ENCODE results near the gene NAGA.

The NAGA gene

DNA sequence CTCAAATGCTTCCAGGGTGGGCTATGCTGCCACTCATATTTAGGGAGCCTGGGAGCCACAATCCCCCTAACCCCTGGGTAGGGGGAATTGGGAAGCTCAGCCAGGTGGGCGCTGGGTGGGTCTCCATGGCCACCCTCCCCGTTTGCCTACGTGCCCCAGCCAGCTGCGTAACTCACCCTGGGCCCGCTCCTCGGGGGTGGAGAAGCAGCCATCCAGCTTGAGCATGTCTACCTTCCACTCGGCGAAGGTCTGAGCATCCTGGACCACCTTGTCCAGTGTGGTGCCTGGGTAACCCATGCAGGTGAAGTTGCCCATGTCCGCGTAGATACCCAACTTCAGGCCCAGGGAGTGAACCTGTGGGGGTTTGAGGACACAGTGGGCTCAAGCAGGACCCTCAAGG is 3.7 kb downstream of the NAGA start:
- Mint-ChIP-seq H3K27me3 (no peaks in the 10 kb centered on the region), H3K4me1 (ENCODE audit: low read depth) (peaks cover 16% of the 10 kb centered on the region), H3K9me3 (no peaks in the 10 kb centered on the region), H3K36me3 (ENCODE audit: low read depth) (peaks cover 14% of the 10 kb centered on the region), H3K27ac (no peak overlapping the region), H3K4me3 (no peak overlapping the region)

DNA sequence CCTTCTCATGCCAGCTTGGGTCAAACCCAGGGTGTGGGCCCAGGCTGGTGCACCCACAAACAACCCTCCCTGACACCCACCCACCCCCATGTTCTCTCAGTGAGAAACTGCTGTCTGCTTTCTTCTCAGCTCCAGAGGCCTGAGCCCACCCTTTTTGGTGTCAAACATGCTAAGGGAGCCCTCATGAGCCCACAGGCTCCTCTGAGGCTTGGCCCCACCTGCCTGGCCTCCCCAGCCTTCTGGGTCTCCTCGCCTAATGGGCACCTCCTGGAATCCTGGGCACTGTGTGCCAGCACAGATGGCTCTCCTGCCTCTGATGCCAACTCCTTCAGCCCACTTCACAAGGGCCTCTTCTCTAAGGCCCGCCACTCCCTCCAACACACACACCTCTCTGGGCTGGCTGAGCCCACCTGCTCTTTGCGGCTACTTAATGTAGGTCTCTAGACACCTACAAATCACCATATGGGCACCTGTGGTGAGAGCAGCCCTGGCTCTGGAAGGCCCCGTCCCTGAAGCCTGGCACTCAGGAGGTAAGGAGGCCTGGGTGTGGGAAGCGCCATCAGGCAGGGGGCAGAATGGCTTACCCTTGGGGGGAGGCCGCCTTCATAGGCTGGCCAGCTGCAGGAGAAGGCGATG is 4.4 kb downstream of the NAGA start:
- no peaks in the 10 kb centered on the region for H3K27me3 Mint-ChIP-seq
- no peak overlapping the region for H3K4me3 Mint-ChIP-seq
- H3K9me3 Mint-ChIP-seq: no peaks in the 10 kb centered on the region
- H3K4me1 Mint-ChIP-seq (ENCODE audit: low read depth): peaks cover 10% of the 10 kb centered on the region
- no peak overlapping the region for H3K27ac Mint-ChIP-seq
- peaks cover 14% of the 10 kb centered on the region for H3K36me3 Mint-ChIP-seq (ENCODE audit: low read depth)

DNA sequence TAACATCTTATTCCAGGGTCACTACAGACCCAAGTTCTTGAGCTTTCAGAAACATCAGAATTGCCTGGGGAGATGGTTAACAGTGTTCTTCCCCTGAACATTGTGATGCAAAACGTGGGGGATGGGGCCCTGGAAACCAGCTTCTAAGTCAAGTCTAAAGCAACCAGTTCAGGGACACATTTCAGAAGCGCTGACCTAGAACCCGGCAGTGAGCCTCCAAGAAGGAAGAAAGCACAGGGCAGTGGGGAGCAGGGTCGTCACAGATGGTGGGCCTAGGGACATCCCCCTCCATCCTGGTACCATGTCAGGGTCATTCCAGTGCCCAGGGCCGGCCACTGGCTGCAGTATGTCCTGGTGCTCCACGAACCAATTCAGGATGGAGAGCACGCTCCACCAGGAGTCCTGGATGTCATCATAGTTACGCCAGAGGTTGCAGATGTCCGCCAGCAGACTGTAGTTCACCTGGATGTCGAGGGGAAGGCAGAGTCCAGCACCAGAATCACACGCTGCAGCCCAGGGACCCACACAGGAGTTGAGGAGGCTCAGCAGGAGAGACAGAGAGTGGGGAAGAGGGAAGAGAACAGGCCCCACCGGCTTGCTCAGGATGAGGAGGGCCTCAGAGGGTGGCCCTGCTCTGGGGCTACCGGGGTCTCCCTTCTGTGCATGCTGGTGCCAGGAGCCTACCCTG is 5.0 kb downstream of the NAGA start:
- H3K9me3 Mint-ChIP-seq: no peaks in the 10 kb centered on the region
- H3K27me3 Mint-ChIP-seq: no peaks in the 10 kb centered on the region
- H3K36me3 Mint-ChIP-seq (ENCODE audit: low read depth): peaks cover 19% of the 10 kb centered on the region
- H3K4me3 Mint-ChIP-seq: no peak overlapping the region
- no peak overlapping the region for H3K27ac Mint-ChIP-seq
- peaks cover 4% of the 10 kb centered on the region for H3K4me1 Mint-ChIP-seq (ENCODE audit: low read depth)

DNA sequence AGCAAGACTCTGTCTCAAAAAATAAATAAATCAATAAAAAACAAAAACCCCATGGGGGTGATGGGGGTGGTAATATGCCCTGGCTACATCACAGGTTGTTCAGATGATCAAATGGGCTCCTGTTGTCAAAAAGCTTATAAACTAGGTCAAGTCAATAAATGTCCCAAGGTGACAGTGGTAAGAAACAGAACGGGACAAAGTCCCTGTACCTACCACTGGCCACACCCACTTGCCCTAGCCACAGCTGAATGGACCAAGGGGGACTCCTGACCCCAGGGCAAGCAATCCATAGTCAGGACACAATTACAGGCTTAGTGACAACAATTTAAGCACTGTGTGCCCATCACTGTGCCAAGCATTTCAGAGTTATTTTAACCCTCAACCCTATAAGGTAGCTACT is 6.0 kb downstream of the NAGA start:
- Mint-ChIP-seq H3K27me3 (no peaks in the 10 kb centered on the region), H3K4me3 (no peak overlapping the region), H3K9me3 (no peaks in the 10 kb centered on the region), H3K27ac (no peak overlapping the region), H3K36me3 (ENCODE audit: low read depth) (peaks cover 25% of the 10 kb centered on the region), H3K4me1 (ENCODE audit: low read depth) (no peaks in the 10 kb centered on the region)

DNA sequence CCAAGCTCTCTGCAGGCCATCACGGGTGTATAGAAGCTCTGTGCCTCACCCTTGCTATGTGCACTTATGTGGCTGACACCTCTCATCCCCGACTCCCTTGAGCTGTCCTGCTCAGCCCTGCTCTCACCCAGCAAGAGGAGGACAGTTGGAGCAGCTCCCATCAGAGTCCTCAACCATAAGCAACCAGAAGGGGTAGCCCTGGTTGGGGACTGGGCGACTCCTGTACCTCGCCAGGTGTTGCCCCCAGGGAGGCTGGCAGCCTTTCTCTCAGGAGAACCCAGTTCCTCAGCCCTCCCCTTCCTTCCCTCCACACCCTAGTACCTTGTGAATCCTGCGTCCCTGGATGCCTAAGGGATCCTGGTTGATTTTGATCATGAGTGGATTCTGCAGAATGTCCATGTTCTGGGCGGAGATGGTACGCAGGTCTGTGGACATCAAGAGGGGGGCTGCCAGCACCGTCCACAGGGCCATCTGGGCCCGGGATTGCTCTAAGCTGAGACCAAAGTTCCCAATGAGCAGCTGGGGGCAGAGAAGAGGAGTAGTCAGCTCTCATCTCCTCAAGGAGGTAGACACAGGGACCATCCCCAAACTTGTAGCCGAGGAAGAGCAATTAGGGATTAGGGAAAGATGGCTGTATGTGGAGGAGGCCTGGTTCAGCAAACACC is 8.0 kb downstream of the NAGA start:
- Mint-ChIP-seq H3K9me3 (no peaks in the 10 kb centered on the region), H3K36me3 (ENCODE audit: low read depth) (peaks cover 42% of the 10 kb centered on the region), H3K27me3 (no peaks in the 10 kb centered on the region), H3K27ac (no peak overlapping the region), H3K4me3 (no peak overlapping the region), H3K4me1 (ENCODE audit: low read depth) (no peaks in the 10 kb centered on the region)

DNA sequence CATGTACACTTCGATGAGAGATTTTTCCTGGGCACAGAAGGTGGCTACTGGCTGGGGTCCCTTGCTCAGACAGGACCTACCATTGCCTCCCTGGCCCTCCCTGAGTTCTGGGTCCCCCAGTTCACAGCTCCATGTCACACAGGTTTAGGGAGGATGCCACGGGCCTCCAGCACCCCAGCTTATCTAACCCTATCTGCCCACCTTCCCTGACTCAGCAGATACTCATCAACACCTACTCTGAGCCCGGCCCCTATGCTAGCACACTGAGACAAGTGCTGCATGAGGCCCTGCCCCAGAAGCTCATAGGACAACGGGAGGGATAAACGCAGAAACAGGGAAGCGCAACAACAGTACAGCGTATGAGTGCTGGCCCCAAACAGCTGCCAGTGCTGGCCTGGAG is 9.6 kb downstream of the NAGA start:
- Mint-ChIP-seq H3K27ac (no peak overlapping the region), H3K4me3 (no peak overlapping the region), H3K9me3 (peaks cover 10% of the 10 kb centered on the region), H3K36me3 (ENCODE audit: low read depth) (peaks cover 48% of the 10 kb centered on the region), H3K27me3 (no peaks in the 10 kb centered on the region), H3K4me1 (ENCODE audit: low read depth) (no peaks in the 10 kb centered on the region)

DNA sequence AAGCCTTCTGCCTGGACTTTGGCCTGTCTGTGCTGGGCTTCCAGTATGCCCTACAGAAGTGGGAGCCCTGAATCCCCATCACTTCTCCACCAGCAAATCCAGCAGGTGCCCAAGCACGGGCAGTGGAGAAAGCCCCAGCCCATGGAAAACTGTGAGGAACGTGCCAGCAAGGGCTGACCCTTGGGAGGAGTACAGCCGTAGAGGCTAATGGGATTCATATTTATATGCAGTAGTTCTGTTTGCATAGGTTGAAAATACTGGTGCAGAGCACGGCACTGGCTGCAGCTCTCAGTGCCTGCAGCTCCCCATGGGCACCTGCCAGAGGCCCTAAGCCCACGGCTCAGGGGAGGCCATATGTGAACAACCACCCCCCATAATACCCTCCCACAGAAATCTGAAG is 10.1 kb downstream of the NAGA start:
- Mint-ChIP-seq H3K36me3 (ENCODE audit: low read depth) (peaks cover 46% of the 10 kb centered on the region), H3K4me3 (no peak overlapping the region), H3K27ac (no peak overlapping the region), H3K4me1 (ENCODE audit: low read depth) (no peaks in the 10 kb centered on the region), H3K27me3 (no peaks in the 10 kb centered on the region), H3K9me3 (peaks cover 10% of the 10 kb centered on the region)

DNA sequence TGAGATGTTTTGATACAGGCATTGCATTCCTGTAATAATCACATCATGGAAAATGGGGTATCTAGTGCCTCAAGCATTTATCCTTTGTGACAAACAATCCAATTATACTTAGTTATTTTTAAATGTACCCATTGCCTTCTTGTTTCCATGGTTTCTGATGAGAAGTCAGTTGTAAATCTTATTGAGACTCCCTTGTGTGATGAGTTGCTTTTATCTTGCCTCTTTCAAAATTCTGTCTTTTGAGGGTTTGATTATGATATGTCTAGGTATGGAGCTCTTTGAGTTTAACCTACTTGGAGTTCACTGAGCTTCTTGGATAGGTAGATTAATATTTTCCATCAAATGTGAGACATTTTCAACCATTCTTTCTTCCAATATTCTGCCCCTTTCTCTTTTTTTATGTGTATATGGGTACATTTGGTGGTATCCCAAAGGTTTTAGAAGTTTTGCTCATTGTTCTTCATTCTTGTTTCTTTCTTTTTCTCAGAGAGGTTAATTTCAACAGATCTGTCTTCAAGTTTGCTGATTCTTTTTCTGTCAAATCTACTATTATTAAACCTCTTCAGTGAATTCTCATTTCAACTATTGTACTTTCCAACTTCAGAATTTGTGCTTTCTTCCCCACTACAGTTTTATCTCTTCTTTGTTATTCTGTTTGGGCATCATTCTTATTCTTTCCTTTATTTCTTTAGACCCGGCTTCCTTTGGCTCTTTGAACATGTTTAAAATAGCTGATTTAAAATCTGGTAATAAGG is 13.7 kb downstream of the NAGA start:
- H3K36me3 Mint-ChIP-seq (ENCODE audit: low read depth): peaks cover 39% of the 10 kb centered on the region

DNA sequence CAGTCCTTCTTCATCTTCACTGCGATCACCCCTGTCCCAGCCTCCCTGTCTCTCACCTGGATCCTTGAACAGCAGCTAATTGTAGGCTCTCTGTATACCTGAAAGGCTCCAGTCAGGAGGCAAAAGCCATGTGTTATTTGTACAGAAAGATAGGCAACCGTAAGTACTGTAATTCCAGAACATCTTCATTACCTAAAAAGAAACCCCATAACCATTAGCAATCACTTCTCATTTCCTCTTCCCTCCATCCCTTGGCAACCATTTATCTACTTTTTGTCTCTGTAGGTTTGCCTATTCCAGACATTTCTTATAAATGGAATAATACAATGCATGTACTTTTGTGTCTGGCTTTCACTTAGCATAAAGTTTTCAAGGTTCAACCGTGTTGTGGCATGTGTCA is 17.8 kb downstream of the NAGA start:
- no peak overlapping the region for H3K4me3 Mint-ChIP-seq
- no peaks in the 10 kb centered on the region for H3K4me1 Mint-ChIP-seq (ENCODE audit: low read depth)
- H3K36me3 Mint-ChIP-seq (ENCODE audit: low read depth): peaks cover 11% of the 10 kb centered on the region
- peaks cover 10% of the 10 kb centered on the region for H3K9me3 Mint-ChIP-seq
- no peak overlapping the region for H3K27ac Mint-ChIP-seq
- H3K27me3 Mint-ChIP-seq: no peaks in the 10 kb centered on the region

More for the DNA sequence above, 13.7 kb downstream of the NAGA start:
- Mint-ChIP-seq H3K9me3 (peaks cover 10% of the 10 kb centered on the region), H3K4me1 (ENCODE audit: low read depth) (no peaks in the 10 kb centered on the region), H3K4me3 (no peak overlapping the region), H3K27ac (no peak overlapping the region), H3K27me3 (no peaks in the 10 kb centered on the region)

DNA sequence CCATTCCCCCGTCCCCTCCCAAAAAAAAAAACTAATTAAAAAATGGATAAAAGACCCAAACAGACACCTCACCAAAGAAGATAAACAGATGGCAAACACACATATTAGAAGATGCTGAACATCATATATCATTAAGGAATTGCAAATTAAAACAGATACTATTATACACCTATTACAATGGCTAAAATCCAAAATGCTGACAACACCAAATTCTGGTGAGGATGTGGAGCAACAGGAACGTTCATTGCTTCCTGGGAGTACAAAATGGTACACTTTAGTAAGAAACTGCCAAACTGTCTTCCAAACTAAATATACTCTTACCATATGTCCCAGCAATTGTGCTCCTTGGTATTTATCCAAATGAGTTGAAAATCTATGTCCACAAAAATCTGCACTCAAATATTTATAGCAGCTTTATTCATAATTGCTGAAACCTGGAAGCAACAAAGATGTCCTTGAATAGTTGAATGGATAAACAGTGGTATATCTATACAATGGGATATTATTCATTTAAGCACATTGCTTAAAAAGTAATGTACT is 19.9 kb downstream of the NAGA start:
- Mint-ChIP-seq H3K4me3 (no peak overlapping the region), H3K4me1 (ENCODE audit: low read depth) (no peaks in the 10 kb centered on the region), H3K36me3 (ENCODE audit: low read depth) (no peaks in the 10 kb centered on the region), H3K9me3 (no peaks in the 10 kb centered on the region), H3K27ac (no peak overlapping the region), H3K27me3 (no peaks in the 10 kb centered on the region)

DNA sequence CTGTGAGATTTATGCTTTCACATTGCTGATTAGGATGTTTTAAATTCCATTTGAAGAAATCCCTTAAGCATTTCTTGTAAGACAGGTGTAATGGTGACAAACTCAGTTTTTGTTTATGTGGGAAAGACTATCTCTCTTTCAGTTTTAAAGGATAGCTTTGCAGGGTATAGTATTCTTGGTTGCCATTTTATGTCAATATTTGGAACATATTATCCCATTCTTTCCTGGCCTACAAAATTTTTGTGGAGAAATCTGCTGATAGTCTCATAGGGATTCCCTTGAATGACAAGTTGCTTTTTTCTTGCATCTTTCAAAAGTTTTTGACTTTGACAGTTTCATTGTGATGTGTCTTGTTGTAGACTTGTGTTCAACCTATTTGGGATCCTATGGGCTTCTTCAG is 28.8 kb downstream of the NAGA start:
- Mint-ChIP-seq H3K27me3 (peaks cover 7% of the 10 kb centered on the region), H3K4me1 (ENCODE audit: low read depth) (no peaks in the 10 kb centered on the region), H3K4me3 (no peak overlapping the region), H3K27ac (no peak overlapping the region), H3K36me3 (ENCODE audit: low read depth) (peaks cover 14% of the 10 kb centered on the region), H3K9me3 (peaks cover 8% of the 10 kb centered on the region)

DNA sequence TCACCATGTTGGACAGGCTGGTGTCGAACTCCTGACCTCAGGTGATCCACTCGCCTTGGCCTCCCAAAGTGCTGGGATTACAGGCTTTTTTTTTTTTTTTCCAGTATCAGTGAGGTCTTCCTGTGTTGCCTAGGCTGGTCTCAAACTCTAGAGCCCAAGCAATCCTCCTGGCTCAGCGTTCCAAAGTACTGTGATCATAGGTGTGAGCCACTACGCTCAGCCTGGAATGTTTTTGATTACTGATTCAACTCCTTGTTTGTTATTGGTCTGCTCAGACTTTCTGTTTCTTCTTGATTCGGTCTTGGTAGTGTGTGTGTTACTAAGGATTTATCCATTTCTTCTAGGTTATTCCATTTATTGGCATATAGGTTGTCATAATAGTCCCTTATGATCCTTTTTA is 31.3 kb downstream of the NAGA start:
- no peak overlapping the region for H3K27ac Mint-ChIP-seq
- peaks cover 14% of the 10 kb centered on the region for H3K36me3 Mint-ChIP-seq (ENCODE audit: low read depth)
- H3K4me1 Mint-ChIP-seq (ENCODE audit: low read depth): no peaks in the 10 kb centered on the region
- peaks cover 12% of the 10 kb centered on the region for H3K9me3 Mint-ChIP-seq
- H3K27me3 Mint-ChIP-seq: peaks cover 7% of the 10 kb centered on the region
- no peak overlapping the region for H3K4me3 Mint-ChIP-seq

DNA sequence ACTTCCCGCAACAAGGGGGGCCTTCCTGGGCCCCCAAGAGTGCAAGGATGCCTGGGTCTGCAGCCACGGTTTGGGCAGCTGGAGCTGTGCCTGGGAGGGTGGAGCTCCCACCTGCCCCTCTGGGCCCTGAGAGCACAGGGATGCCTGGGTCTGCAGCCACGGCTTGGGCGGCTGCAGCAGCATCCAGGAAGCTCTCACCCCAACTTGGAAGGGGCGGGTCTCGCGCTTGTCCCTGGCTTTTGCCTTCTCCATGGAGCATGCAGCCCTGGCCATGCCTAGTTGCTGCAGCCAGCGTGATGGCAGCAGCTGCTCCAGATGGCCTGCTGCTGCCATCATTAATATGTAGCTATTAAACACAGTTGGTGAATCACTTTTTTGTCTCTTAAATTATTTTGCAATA is 35.4 kb downstream of the NAGA start:
- H3K4me1 Mint-ChIP-seq (ENCODE audit: low read depth): peaks cover 16% of the 10 kb centered on the region
- H3K9me3 Mint-ChIP-seq: peaks cover 8% of the 10 kb centered on the region
- H3K4me3 Mint-ChIP-seq: no peak overlapping the region
- H3K27ac Mint-ChIP-seq: no peak overlapping the region
- no peaks in the 10 kb centered on the region for H3K36me3 Mint-ChIP-seq (ENCODE audit: low read depth)
- no peaks in the 10 kb centered on the region for H3K27me3 Mint-ChIP-seq

DNA sequence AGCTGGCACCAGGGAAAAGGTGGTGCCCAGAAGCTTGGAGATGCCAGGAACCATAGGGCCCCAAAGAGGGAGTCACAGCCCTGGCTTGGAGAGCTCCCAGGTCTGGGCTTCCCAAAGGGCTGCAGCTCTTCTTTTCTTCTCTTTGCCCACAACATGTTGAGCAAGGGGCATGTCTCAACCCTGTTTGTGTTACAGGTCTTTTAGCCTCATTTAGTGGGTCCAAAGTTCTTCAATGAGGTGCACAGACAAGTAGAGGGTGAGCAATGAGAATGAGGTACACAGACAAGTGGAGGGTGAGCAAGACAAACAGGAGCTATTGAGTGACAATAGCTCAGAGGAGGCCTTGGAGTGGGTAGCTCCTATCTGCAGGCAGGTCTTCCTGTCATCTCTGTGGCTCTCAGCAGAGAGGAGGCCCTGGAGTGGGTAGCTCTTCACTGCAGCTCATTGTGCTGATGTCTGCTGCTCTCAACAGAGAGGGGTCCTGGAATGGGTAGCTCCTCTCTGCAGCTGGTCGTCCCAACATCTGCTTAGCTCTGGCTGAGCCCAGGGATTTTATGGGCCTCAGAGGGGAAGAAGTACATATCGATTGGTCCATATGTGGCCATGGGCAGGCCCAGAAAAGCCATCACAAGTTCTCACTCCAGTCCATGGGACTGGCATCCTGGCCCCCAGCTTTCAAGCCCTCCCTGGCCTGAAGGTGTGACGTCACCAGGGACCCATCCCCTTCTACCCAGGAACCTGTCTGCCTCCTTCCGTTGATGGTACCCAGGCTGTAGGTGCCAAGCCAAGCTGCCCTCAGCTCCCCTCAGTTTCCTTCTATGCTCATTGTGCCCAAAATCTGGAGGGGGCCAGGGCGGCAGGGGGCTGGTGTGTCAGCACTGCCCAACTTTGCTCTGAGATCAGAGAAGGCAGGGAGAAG is 37.1 kb downstream of the NAGA start:
- Mint-ChIP-seq H3K27ac (no peak overlapping the region), H3K9me3 (peaks cover 8% of the 10 kb centered on the region), H3K27me3 (no peaks in the 10 kb centered on the region), H3K4me3 (no peak overlapping the region), H3K36me3 (ENCODE audit: low read depth) (no peaks in the 10 kb centered on the region), H3K4me1 (ENCODE audit: low read depth) (peaks cover 17% of the 10 kb centered on the region)

Data from stimulated activated naive CD8-positive, alpha-beta T cell treated with anti-CD3 and anti-CD28 coated beads, Interleukin-15, Interleukin-2, amounts not matched to agents 100 ng/mL and 50 ng/mL, for 24 hours (primary cell).